NCI-H2107 treated with DMSO at 0.1 percent for 48 hours (cell line): ENCODE measurements around the gene OR9Q2.
"Not testable (repeated sequence)": the region's sequence is repeated elsewhere in the genome, so short reads cannot be mapped to it uniquely, and the experiment has no call there.

Source experiments
- DNase-seq: peaks from one replicate; lab custom pipeline; 2025; ENCODE audit not compliant: unreplicated experiment; lab: John Stamatoyannopoulos, UW

OR9Q2 gene, protein sequence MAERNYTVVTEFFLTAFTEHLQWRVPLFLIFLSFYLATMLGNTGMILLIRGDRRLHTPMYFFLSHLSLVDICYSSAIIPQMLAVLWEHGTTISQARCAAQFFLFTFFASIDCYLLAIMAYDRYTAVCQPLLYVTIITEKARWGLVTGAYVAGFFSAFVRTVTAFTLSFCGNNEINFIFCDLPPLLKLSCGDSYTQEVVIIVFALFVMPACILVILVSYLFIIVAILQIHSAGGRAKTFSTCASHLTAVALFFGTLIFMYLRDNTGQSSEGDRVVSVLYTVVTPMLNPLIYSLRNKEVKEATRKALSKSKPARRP

DNA sequence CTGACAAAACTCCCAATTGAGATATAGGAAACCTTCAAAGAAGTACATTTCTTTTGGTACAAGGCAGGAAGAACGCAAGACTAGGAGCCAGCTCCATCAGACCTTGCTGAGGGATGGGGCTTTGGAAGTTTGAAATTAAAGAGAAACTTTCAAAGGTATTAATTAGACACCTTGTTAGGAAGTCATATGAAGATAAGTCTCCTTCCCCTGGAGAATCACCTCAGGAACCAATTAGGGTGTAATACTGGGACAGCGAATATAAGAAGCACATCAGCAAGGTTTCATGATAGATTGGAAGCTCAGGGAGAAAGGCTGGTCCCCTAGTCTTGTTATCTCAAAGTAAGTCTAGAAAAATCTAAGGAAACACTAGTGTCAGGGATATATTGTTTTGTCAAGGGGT is at the start of gene OR9Q2:
Gene OR9Q2 (plus strand): TSS at position 301 of the 400 bp plus-strand sequence. CDS start 1,421 bp downstream, outside the sequence.
- DNase-seq: no peak

DNA sequence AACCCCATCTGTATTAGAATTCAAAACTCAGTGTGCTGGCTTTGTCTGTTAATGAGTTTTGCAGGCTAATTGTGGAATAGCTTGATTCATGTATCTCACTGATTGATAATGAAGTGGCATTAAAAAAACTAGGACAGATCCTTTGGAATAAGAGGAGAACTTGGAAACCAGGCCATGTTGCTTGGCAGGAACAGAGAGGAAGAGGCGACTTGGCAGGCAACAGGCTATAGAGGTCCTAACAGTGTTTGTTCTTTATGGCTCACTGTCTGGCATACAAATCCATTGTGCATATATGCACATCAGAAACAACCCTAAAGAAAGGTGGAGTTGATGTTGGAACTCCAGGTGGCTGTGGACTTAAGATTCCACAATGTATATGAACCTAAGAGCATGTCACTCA is 46.1 kb upstream of the OR9Q2 start:
- DNase-seq: no peak

DNA sequence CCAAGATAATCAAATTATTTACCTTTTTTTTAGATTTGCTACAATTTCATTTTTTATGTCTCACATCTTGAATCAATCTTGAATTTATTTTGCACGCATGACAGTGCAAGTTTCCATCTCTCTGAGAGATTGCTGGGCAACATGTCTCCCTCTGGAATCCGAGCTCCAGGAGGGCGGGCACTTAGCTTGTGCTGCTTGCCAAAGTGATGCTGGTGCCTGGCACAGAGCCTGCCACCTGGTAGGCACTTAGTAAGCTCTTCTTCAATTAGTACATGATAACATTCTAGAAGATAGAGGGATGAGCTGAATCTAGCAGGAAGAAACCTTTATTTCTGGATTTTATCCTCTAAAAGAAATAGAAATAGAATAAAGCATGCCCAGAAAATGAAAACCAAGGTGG is 36.1 kb upstream of the OR9Q2 start:
- DNase-seq: no peak

DNA sequence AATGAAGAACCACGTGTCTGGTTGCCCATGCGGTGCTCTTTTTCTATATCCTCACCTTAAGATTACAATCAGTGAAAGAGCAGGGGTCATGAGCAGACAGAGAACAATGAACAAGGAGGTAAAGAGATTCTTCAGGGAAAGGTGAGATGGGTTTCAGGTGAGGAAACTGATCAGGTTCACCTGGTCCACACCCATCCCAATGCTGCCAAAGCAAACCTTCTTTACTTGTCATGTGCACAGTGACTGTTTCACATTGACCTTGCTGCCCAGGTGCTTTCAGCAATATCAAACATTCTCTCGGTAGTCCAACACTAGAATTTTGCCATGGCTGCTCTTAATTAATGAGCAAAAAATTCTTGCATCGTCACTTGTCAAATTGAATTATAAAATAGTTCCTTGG is 24.5 kb upstream of the OR9Q2 start:
- no peak for DNase-seq

DNA sequence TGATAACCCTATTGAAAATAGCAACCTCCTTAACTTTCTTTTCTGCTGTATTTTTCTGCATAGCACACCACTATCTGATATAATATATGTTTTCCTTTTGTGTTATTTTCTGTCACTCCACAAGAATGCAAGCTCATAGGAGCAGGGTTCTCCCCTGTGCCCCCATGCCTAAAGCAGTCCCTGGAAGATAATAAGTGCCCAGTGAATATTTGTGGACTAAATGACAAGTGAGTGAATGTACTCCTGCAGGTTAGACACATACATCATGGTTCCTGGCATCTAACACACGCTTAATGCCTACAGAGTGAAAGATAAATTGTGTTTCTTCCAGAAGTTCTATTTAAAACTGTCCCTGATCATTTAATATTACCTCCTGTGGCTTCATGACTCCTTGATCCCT is 23.9 kb upstream of the OR9Q2 start:
- DNase-seq: no peak

DNA sequence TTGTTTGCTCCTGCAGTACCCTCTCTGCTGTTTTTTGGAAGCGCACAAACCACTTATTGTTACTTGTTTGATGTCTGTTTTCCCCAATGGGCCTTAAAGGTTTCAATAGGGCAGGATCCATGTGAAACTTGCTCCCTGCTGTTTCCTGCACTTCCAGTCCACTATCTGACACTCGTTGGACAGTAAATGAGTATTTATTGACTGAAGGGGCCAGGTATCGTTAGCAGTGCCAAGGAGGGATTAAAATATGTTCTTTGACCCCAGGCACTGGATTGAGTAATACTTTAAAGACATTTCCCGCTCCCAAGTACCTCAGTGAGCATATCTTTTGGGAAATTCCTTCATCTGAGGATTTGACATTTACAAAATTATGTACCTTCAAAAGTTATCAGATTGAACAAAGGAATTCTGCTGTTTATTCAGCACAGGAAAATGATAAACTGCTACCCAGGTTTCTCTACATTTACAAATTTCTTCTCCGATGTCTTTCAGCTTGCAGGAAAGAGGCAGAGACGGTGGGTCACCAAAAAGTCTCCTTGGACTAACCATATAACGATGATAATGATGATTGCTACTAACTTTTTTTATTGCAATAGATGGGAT is 23.3 kb upstream of the OR9Q2 start:
- no peak for DNase-seq

DNA sequence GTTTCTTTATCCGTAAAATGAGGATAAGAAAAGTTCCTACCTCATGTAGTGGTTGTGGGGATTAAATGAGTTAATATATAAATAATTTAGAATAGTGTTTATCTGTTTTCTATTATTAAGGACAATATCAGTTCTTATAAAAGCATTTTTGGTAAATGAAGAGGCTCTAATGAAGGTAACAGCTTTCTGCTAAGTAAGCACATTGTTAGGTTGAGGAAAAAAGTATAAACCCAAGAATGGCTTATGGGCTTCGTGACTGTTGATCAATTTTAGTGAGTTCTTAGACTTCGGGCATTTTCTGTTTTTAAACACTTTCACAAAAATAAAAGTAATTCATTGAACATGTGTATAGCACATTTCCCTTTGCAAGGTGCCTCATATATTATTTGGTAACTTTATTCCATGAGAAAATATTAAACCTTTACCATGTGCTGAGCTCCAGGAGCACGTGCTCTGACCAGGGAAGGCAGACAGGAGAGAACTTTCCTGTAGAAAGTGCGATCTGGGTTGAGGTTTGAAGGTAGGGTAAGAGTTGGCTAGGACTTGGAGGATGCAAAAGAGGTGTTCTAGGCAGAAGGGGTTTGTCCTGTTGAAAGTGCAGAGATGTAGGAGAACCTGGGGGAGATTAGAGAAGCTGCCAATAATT is 11.3 kb upstream of the OR9Q2 start:
- no peak for DNase-seq

DNA sequence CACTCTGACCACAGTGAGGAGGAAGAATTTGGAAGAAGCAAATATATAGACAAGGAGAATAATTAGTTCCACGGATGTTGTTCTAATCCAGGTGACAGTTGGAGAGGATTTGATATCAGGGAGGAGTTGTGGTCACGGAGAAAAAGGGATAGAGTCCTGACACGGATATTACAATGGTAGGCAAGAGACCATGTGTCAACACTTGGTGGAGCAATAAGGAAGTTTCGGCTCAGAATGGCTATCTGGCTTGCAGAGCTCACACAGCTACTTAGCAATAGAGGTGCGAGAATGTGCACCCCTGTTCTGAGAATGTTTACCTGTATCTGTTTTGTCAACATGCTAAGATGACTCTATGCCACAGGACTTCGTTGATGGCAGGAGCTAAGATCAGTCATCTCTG is 10.4 kb upstream of the OR9Q2 start:
- DNase-seq: no peak

DNA sequence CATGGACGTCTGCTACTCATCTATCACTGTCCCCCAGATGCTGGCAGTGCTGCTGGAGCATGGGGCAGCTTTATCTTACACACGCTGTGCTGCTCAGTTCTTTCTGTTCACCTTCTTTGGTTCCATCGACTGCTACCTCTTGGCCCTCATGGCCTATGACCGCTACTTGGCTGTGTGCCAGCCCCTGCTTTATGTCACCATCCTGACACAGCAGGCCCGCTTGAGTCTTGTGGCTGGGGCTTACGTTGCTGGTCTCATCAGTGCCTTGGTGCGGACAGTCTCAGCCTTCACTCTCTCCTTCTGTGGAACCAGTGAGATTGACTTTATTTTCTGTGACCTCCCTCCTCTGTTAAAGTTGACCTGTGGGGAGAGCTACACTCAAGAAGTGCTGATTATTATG is 9.2 kb upstream of the OR9Q2 start:
- no peak for DNase-seq

DNA sequence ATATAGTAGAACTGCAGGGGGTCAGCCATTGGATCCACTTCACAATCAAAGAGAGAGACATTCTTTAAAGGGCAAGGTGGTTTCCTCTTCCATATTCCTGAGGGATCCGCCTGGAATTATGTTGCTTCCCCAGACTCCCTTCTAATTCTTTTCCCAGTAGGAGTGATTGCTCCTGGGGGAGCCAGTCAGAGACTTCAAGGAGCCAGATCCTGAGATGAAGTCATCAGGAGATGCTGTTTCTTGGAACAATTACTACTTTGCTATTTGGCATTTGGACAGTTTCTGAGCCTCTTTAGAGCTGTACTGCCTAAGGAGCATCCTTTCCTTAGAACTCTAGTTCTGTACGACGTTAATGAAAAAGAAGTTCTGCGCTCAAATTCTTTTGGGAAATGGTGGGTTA is 1.9 kb upstream of the OR9Q2 start:
- no peak for DNase-seq

DNA sequence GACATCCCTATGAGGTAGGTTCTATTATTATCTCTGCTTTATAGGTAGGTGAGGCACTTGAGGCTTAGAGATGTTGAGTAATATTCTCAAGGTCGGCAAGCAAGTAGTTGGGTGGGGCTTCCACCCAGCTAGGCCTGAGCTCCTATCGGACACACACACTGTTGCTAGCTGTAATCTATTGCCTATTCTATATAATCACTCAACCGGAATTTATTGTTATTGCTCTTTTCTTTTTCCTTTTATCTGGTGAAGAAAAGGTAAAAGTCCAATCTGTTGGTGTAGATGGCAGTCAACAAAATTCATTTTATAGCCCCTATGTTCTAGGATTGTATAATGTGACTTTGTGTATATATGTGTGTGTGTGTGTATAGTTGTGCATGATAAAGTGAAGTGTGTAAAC is 3.4 kb downstream of the OR9Q2 start:
- DNase-seq: no peak

DNA sequence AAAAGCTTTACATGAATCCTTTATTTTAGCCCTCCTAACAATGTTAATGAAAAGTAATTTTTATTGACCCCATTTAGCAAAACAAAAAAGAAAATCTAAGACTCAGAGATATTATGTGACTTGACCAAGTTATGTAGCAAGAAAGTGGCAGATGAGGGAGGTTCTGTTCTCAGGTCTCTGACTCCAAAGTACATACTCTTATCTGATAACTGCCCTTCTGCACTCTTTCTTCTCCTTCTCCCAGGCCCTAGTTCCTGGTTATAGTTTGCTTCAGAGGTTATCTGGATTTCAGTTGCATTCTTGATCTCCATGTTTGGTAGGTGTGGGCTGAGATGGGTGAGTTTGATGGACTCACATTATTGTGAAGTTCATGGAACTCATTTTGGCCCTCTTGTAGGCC is 4.5 kb downstream of the OR9Q2 start:
- DNase-seq: no peak

DNA sequence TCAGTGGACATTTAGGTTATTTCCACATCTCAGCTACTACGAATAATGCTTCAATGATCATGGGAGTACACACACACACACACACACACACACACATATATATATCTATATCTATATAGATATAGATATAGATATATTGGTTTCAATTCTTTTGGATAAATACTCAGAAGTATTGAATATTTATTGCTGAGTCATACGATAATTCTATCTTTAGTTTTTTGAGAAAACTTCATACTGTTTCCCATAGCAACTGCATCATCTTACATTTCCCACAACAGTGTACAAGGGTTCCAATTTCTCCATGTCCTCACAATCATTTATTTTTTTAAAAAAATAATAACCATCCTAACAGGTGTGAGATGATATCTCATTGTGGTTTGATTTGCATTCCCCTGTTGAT is 7.1 kb downstream of the OR9Q2 start:
- DNase-seq: no peak

DNA sequence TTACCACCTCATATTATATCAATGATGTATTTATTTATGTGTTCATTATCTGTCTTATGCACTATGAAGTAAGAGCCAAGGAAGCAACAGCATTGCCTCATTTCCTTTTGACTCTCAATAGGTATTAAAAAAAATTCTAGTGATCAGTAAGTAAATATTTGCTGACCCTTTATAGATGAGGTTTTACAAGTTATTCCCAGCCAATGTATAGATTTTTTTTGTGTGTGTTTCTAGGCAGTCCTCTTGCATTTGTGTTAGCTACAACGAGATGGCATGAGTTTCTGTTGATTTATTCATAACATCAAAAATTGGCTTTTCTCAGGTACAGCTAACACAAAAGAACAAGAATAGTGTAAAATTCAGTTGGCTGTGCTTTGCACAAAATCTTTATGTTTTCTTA is 10.4 kb downstream of the OR9Q2 start:
- no peak for DNase-seq

DNA sequence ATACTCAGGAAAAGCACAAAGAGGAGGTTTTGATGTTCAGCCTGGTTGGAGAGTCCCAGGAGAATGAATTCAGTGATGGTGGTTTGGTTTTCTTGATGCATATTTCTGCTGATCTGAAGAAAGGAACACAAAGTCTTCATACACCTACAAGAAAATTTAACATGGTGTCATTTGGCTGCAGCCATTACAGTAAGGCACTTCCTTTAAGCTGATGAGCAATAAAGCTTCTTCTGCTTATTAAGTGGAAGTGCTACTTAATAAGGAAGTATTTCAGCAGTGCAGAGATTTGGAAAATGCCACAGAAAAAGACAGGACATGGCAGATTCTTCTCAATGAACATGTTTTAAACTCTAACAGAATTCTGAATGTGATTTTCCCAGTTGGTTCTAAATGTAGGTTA is 15.2 kb downstream of the OR9Q2 start, which contains the start of gene OR1S2:
Gene OR1S2 (minus strand): TSS at position 101 of the 400 bp plus-strand sequence. CDS start 0 bp downstream, at position 101.
- no peak for DNase-seq

DNA sequence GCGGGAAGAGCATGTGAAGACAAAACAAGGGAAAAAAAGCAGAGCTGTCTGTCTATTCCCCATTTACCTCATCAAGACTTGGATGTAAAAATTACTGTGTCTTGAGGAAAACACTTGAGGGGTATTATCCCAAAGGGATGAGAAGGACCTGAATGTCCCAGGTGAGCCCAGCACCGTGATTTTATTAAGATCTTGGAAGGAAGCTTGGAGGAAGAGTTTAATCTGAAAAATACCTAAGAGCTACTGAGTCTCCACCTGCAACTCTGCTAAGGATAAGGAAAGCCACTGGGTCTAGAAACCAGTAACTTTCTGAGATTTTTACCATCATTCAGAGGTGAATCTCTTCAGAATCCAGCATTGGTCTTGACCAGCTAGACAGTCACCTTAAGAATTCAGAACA is 23.6 kb downstream of the OR9Q2 start, which contains the start of gene OR1S1:
Gene OR1S1 (plus strand): TSS at position 301 of the 400 bp plus-strand sequence.
- DNase-seq: not testable (repeated sequence)

DNA sequence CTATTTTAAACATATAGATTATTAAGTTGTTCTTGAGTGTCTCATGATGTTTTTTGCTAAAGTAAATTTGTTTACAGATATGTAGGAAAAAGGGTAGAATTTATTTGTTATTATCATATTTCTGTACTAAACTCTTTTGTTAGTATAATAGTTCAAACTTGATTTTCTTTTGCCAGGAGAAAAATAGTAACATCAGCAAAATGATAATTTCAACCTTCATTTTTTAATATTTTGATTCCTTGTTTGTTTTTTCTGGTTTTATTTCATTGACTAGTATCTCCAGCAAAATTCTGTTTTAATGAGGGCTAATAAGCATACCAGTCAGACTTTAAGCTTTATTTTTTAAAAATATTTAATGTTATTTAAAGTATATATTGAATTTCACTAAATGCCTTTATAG is 27.6 kb downstream of the OR9Q2 start:
- no peak for DNase-seq

DNA sequence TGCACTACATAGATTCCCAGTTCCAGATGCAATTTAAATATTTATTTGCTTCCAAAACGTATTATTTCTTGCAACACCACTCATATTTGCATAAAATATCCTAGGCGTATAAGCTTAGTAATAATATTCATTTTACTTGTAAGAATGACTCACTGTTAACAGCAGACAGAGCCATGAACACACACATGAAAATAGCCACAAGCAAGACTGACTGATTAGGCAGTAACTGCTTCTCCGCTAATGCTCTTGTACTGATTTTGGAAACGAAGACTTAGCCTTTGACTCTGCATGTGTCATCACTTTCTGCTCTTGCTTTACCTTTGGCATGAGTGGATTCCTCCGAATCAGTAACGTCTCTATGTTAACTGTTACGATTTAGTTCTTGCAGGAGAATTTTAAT is 33.9 kb downstream of the OR9Q2 start:
- DNase-seq: no peak

DNA sequence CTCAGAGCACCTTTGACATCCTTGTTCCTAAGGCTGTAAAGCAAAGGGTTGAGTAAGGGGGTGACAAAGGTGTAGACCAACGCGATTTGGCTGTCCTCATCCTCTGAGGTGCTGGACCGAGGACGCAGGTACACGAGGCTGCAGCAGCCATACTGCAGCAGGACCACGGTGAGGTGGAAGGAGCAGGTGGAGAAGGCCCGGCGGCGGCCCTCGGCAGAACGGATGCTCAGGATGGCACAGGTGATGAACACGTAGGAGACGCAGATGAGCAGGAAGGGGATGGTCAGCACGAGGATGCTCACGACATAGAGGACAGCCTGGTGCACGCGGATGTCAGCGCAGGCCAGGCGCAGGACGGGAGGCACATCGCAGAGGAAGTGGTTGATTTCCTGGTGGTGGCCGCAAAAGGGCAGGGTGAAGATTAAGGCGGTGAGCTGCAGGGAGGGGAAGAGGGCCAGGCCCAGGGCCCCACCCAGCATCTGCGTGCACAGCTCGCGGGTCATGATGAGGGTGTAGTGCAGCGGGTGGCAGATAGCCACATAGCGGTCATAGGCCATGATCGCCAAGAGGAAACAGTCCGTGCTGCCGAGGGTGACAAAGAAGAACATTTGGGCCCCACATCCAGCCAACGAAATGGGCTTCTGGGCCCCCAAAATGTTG is 39.2 kb downstream of the OR9Q2 start:
- no peak for DNase-seq
